HG03066 (cell line): ENCODE measurements around the gene CEACAM1.
"Not testable (repeated sequence)": the region's sequence is repeated elsewhere in the genome, so short reads cannot be mapped to it uniquely, and the experiment has no call there.

Source experiments
- ATAC-seq: cut with Tn5 transposase; IDR thresholded peaks from one replicate; pipeline ENCODE4 v1.9.1; 2021; ENCODE audit warnings: low read depth; ENCODE audit not compliant: unreplicated experiment

Gene CEACAM1

DNA sequence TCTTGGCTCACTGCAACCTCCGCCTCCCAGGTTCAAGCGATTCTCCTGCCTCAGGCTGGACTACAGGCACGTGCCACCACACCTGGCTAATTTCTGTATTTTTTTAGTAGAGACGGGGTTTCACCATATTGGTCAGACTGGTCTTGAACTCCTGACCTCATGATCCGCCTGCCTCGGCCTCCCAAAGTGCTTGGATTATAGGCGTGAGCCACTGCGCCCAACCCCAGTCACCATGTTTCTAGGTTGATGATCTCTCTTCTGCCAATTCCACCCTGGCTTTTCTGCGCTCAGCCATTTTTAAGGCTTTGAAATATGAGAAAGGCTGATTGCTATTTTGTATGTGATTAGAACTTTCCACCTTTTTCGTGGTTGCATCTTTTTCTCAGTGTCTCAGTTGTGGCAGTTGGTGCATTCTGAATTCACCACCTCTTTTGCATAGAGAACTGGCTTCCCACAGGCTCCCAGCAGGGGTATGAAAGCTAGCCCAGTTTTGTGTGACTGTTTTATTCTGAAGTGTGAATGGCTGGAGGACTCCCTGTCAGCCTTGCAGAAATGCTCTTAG, 15.5 kb downstream of the CEACAM1 start:
- peak; percentile 73 for ATAC-seq

DNA sequence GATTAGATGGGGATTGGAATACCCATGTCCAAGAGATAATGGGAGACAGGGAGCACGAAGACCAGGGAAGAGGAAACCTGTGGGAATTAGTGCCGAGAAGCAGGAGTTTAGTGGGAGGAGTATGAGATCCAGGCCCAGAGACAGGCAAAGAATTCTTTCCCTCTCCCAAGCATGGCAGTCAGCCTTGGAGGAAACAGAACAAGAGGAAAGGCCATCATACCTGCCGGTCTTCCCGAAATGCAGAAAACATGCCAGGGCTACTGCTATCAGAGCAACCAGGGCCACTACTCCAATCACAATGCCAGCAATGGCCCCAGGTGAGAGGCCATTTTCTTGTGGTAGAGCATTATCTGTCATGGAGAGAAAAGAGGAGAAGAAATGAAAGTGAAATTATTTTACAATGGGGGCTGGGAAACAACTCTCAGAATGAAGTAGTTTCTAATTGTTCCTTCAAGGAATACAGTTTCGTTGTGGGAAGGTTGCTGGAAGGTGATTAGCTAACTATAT, 16.1 kb downstream of the CEACAM1 start:
- ATAC-seq = no peak

DNA sequence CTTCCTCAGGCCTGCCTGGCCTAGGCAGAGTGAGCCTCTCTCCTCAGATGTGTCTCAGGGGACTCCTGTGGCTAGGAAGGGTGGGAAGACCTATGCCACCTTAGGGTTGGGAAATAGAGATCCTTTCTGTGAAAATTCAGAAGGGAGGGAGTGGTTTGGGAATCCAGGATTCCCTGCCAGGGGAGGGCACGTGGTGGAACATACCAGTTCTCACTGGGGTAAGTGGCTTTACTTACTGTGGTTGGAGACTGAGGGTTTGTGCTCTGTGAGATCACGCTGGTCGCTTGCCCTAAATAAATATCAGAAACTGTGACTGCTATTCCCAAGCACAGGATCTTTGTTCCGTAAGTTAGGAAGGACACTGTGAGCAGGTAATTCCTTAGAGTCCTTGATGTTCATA, 16.9 kb downstream of the CEACAM1 start:
- no peak for ATAC-seq

DNA sequence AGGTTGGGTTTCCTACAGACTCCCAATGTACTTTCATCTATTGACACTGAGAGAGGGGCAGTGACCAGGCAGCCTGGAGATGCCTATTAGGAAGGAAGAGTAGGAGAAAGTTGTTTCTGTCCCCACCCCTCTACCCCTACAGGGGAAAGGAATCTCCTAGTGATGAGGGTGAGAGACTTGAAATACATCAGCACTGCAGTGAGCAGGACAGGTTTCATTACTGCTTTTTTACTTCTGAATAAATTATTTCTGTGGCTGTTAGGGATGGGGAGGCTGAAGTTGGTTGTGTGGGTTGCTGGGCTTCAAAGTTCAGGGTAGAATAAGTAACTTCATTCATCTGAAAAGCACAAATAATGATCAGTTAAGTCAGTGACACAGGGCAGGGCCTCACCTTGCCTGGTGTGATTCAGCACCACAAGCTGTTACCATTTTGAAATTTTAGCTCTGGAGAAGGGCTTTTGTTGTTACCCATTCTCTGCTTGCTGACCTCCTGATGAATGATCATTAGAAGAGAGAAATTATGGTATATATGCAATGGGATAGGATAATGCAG, 19.3 kb downstream of the CEACAM1 start:
- ATAC-seq = no peak

DNA sequence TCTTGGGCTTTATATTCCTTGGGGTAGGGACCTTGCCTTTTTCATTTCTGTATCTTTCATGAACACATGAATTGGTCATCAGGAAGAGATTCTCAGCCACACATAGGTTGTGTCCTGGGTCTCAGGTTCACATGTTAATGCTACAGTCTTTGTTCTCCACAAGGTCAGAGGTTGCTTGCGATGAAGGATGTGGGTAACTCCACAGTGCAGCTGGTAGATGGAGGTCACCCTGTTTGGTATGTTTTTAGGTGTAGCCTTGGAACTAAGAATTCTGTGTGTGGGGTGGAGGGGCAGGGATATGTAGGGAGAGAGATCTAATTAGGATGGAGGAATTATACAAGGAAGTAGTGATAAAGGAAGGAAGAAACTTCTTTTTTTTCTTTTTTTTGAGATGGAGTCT, 23.2 kb downstream of the CEACAM1 start:
- no peak for ATAC-seq

DNA sequence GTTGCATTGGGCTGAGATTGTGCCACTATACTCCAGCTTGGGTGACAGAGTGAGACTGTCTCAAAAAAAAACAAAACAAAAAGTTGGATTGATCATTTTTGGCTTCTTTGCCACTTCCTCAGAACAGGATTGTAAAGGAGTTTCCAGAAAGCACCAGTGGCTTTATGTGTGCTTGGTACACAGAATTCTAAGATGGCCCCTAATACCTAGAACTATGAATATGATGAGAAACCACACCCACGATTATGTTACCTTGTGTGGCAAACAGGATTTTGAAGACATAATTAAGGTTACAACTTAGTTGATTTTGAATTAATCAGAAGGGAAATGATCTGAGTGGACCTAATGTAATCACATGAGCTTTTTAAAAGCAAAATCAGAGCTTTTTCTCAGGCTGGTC, 26.5 kb downstream of the CEACAM1 start:
- no peak for ATAC-seq

DNA sequence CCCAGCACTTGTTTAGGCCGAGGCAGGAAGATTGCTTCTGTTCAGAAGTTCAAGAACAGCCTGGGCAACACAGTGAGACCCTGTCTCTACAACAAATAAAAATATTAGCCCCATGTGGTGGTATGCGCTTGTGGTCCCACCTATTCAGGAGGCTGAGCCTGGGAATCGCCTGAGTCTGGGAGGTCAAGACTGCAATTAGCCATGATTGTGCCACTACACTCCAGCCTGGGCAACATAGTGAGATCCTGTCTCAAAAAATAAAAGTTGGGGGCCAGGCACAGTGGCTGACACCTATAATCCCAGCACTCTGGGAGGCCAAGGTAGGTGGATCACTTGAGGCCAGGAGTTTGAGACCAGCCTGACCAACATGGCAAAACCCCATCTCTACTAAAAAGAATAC, 27.0 kb downstream of the CEACAM1 start:
- not testable (repeated sequence) for ATAC-seq

DNA sequence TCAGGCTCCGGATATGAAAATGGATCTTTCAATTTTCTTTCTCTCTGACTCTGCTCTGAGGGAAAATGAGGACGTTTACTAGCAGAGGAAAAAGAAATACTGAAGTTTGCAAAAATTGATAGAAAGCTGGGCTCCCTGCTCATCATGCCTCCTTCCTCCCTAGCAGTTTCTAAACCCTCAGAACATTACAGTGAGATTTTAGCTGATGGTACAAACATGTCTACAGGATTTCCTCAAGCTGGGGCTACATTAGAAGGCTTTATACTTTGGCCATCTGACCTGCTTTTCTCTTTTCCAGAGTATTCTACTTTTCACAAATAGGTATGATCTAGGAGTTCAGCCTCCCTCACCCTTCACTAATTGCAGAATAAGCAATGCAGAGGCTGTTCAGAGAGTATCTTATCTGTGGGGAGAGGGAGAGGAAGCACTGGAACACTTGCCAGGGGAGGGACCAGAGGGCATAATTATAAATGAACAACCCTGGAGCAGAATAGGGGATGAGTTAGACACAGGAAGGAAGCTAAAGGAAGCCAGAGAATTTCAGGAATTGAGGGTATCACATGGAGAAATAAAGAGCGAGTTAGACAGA, 30.0 kb downstream of the CEACAM1 start:
- ATAC-seq = no peak

DNA sequence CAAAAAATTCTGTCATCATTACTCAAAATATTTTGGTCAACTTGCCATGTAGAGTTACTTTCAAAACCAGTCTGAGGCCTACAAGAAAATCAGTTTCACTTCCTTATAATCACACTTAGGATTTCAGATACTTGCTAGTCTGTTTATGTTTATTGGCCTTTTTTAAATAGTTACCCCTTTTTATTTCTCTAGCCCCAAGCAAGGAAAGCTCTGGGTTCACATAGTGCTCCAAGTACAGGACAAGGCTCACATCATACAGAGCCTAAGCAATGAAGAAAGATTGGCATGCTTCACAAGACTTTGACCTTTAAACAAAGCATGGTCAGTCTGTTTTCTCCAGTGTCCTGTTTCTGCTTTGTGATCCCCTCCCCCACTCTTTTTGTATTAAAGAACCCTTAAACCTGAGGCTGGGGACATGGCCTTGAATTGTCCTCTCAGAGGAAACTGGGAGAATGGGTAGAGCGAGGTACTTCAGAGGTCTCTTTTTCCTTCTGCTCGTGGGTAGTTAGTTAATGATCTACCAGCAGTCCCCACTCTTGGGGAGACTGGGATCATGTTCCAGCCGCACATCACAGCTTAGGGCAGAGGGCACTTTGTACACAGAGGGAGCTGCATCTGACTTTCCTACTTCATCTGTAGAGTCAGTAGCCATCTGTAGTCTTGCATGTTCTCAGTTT, 30.7 kb downstream of the CEACAM1 start:
- peak; percentile 56 for ATAC-seq

DNA sequence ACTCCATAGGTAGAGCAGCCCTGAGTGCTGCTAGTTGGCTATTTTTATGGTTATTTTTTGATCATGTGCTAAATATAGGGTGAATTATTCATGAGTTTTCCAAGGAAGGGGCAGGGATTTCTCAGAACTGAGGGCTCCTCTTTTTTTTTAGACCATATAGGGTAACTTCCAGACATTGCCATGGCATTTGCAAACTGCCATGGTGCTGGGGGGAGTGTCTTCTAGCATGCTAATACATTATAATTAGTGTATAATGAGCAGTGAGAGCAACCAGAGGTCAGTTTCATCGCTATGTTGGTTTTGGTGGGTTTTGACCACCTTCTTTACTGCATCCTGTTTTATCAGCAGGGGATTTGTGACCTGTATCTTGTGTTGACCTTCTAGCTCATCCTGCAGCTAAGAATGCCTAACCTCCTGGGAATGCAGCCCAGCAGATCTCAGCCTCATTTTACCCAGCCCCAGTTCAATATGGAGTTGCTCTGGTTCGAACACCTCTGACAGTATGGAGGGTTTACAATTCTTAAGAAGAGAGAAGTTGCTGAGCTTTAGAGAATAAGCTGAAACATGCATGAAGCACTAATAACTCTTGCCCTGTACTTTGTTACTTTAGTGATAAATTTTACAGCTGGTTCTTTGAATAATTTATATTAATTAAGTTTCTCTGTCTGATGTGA, 31.7 kb downstream of the CEACAM1 start:
- no peak for ATAC-seq

DNA sequence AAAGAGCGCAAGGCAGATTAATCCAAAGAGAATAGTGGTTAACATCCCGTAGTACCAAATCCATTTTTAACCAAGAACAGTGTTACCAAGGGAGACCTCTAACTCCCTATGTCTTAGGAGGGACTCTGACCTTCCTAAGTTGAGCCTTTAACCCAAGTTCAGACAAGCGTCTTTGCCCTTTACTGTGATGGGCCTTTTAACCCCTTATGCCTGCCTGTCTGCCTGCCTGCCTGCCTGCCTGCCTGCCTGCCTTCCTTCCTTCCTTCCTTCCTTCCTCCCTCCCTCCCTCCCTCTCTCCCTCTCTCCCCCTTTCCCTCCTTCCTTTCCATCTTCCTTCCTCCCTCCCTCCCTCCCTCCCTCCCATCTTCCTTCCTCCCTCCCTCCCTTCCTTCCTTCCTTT, 32.6 kb downstream of the CEACAM1 start:
- no peak for ATAC-seq

DNA sequence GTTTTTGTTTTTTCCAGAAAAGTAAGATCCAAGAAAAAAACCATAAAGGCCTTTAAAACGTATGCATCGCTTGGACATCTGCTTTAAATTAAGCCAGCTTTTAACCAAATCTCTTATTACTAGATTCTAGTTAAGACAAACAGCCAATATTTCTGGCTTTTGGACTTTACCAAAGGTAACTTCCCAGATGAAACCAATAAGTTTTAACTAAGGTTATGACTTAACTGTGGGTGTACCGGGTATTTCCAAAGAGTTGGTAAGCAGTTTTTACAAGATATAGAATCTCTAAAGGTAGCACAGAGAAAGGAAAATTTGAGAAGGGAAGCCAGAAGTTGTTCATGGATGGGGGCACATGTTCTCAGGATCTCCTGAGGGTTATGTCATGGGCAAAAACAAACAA, 34.0 kb downstream of the CEACAM1 start:
- no peak for ATAC-seq

DNA sequence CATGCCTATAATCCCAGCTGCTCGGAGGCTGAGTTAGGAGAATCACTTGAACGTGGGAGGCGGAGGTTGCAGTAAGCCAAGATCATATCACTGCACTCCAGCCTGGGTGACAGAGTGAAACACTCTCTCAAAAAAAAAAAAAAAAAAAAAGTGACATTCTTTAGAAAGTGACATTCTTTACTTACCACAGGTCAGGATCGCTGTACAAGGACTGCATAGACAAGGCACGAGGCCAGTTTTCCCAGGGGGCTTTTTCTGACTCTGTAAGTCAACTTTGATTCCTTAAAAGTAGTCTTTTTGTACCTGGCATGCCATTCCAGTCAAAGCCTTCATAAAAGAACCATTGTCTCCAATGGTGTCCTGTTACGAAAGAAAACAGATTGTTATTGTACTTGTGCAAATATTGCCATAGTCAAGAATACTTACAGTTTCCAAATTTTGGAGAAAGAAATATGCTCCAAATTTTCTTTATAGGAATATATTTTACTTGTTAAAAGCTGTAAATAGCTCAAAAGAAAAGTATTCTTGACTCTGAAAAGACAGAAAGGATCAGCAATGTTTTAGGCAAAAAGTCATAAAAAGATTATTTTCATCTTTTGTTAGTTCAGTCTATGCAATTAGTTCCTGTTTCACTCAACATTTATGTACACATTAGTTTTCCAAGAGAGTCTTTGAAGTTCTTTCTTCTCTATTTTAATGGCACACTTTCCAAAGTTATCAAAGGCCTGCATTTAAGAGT, 39.3 kb downstream of the CEACAM1 start:
- ATAC-seq = no peak

DNA sequence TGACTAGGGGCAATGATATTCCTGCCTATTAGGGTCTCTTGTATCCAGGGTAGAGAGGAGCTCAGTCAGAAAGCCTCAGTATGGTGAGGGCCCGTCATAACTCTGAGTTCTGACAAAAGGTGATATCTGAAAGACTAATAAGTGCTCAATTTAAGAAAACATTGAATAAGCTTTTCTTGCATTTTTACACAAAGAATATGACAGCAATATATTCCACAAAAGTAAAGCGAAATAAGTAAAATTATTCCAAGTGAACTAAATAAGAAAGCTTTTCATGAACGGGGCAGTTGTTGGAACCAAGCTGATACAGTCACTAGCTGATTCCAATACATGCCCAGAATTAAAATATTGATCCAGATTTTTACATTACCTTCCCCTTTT, 40.5 kb downstream of the CEACAM1 start:
- ATAC-seq = no peak

DNA sequence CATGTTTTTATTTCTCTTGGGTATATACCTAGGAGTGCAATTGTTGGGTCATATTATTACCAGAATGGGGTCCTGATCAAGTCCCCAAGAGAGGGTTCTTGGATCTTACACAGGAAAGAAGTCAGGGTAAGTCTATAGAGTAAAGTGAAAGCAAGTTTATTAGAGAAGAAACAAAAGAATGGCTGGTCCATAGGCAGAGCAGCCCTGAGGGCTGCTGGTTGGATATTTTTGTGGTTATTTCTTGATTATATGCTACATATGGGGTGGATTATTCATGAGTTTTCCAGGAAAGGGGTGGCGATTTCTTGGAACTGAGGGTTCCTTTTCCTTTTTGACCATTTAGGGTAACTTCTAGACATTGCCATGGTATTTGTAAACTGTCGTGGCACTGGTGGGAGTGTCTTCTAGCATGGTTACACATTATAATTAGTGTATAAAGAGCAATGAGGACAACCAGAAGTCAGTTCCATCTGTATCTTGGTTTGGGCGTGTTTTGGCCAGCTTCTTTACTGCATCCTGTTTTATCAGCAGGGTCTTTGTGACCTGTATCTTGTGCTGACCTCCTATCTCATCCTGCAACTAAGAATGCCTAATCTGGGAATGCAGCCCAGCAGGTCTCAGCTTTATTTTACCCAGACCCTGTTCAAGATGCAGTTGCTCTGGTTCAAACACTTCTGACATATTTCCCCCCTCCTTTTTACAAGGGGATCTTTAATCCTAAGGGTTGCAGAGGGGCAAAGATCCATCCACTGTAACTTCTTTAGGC, 41.1 kb downstream of the CEACAM1 start:
- ATAC-seq = no peak

DNA sequence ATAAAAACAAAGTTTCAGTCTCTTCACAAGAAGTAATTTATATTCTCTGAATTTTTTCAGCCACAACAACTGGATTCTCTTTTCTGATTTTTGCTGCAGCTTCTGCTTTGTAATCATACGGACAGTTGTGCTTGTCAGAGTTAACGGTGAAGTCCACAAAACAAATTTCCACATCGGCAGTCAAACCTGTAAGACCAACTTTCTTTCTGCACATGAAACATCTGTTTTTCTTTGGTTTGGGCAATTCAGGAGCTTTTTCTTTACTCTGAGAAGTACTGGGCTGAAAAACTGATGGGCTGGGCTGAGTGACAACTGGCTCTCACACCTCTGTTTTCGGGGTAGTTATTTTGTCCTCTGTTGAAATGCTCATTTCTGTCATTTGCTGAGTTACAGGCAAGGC, 43.2 kb downstream of the CEACAM1 start:
- ATAC-seq = not testable (repeated sequence)

DNA sequence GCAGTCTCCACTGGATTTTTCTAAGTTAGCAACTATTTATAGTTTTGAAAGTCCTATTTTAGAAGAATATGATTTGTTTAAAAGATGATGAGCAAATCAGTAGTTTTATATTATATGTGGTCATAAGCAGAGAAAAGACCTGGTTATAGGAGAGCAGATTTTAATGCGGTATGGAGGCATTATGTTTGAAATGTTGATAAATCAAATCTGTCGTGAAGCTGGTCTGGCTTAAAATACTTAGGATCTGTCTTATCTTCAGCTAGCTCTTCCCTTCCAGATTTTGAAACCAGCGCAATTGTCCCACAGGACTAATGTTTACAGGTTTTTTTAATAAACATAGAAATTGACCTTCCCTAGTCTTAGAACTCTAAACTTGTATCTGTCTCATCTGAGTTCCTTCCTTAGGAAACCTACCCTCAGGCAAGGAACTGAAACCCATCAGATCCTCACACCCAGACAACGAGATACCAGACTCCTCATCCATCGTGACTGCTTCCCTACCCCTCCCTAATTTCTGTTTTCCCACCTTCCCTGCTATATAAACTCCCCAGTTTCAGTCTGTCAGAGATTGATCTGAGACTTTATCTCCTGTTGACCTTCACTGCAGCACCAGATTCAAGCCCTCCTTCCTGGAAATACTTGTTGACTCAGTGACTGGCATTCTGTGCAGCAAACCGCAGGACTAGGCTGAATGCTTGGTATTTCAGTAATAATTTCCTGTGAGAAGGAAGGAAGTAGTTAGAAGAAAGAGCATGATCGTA, 47.8 kb downstream of the CEACAM1 start:
- ATAC-seq = no peak

DNA sequence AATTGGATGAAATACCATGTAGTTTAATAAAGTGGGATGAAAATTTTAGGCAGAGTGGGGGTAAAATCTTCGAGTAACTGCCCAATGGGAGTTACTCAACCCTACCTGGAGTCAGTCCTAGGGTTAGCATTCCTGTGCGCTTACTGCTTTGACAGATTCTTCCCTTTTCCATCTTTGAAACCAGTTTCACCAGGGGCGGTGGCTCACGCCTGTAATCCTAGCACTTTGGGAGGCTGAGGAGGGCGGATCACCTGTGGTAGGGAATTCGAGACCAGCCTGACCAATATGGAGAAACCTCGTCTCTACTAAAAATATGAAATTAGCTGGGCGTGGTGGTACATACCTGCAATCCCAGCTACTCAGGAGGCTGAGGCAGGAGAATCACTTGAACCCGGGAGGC, 48.5 kb downstream of the CEACAM1 start:
- no peak for ATAC-seq

DNA sequence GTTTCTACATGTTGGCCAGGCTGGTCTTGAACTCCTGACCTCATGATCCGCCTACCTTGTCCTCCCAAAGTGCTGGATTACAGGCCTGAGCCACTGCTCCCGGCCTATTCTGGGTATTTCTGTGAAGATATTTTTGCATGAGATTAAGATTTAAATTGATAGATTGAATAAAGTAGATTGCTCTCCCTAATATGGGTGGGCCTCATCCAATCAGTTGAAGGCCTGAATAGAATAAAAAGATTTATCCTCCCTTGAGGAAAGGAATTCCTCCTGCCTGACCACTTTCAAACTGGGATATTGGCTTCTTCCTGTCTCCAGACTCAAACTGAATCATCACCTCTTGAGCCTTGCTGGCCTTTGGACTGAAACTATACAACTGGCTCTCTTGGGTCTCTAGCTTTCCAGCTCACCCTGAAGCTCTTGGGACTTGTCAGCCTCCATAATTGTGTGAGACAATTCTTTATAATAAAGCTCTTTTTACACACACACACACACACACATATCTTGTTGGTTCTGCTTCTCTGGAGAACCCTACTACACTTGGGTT, 49.4 kb downstream of the CEACAM1 start:
- ATAC-seq = no peak
